ENCODE results near the gene POTEH.
"Not testable (repeated sequence)": the region's sequence is repeated elsewhere in the genome, so short reads cannot be mapped to it uniquely, and the experiment has no call there.

DNA sequence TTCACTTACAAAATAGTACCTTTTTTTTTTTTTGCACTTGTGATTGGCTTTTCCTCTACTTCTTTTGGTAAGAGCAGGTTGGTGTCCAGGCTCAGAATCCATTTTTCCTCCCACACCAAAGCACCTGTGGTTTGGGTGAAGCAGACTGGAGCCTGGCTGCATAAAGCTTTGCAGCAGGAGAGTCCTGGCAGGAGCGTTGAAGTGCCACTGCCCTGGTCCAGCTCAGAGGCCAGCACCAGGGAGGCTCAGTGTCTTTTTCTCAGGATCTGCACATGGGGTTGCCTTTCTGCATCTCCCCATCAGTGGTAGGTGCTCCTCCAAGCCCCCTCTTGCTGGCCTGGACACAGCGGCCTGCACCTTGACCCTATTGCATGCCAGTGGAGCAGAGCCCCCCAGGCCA lies 1.7 kb upstream of the POTEH start:
- TF ChIP-seq, protein P1, sequence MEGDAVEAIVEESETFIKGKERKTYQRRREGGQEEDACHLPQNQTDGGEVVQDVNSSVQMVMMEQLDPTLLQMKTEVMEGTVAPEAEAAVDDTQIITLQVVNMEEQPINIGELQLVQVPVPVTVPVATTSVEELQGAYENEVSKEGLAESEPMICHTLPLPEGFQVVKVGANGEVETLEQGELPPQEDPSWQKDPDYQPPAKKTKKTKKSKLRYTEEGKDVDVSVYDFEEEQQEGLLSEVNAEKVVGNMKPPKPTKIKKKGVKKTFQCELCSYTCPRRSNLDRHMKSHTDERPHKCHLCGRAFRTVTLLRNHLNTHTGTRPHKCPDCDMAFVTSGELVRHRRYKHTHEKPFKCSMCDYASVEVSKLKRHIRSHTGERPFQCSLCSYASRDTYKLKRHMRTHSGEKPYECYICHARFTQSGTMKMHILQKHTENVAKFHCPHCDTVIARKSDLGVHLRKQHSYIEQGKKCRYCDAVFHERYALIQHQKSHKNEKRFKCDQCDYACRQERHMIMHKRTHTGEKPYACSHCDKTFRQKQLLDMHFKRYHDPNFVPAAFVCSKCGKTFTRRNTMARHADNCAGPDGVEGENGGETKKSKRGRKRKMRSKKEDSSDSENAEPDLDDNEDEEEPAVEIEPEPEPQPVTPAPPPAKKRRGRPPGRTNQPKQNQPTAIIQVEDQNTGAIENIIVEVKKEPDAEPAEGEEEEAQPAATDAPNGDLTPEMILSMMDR (IDR thresholded peaks at IDR 0.05): not testable (repeated sequence)
- TF ChIP-seq POLR2A (IDR thresholded peaks at IDR 0.05): not testable (repeated sequence)
